GM20000 (cell line): ENCODE measurements around the gene RRAS2.

Source experiments
- DNase-seq: peaks from one replicate; pipeline ENCODE4 v3.0.0; 2012; ENCODE audit warnings: low spot score
- CTCF ChIP-seq: IDR thresholded peaks from 2 replicates; pipeline ENCODE4 v1.5.1; 2012; ENCODE audit warnings: mild to moderate bottlenecking, control low read depth; ENCODE audit errors: extremely low read depth, missing control alignments

RRAS2 gene

GRCh38 chr11:14235701-14236100, 123.3 kb downstream of the RRAS2 start:
- TF ChIP-seq CTCF: no peak
- no peak for DNase-seq

GRCh38 chr11:14234446-14234845, 124.5 kb downstream of the RRAS2 start:
- DNase-seq: no peak
- no peak for TF ChIP-seq CTCF

- TF ChIP-seq CTCF: no peak
- no peak for DNase-seq
Measured at GRCh38 chr11:14232652-14233051, 126.3 kb downstream of the RRAS2 start.

GRCh38 chr11:14230407-14230806, 128.6 kb downstream of the RRAS2 start:
- TF ChIP-seq CTCF: no peak
- DNase-seq: no peak

GRCh38 chr11:14229472-14229871, 129.5 kb downstream of the RRAS2 start:
- TF ChIP-seq CTCF: no peak
- no peak for DNase-seq

- TF ChIP-seq CTCF: no peak
- no peak for DNase-seq
Measured at GRCh38 chr11:14228356-14228755, 130.6 kb downstream of the RRAS2 start.
